ENCODE results near the gene PKP2.

The PKP2 gene

DNA sequence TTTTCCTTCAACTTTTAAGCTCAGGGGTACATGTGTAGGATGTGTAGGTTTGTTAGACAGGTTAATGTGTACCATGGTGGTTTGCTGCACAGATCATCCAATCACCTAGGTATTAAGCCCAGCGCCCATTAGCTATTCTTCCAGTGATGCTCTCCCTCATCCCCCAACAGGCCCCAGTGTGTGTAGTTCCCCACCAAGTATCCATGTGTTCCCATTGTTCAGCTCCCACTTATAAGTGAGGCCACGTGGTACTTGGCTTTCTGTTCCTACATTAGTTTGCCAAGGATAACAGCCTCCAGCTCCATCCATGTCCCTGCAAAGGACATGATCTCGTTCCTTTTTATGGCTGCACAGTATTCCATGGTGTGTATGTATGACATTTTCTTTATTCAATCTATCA, 92.3 kb downstream of the PKP2 start:
- Histone ChIP-seq H3K36me3 (no peaks in the 10 kb centered on the region), H3K27me3 (no peaks in the 10 kb centered on the region), H3K27ac (no peak overlapping the region), H3K9me3 (no peaks in the 10 kb centered on the region), H3K4me3 (no peak overlapping the region), H3K4me1 (no peaks in the 10 kb centered on the region)
- intact Hi-C loops (cut with DNase I; ENCODE audit: low total_unique reads): no loop called here
- no peak for DNase-seq
- TF ChIP-seq, protein P1, sequence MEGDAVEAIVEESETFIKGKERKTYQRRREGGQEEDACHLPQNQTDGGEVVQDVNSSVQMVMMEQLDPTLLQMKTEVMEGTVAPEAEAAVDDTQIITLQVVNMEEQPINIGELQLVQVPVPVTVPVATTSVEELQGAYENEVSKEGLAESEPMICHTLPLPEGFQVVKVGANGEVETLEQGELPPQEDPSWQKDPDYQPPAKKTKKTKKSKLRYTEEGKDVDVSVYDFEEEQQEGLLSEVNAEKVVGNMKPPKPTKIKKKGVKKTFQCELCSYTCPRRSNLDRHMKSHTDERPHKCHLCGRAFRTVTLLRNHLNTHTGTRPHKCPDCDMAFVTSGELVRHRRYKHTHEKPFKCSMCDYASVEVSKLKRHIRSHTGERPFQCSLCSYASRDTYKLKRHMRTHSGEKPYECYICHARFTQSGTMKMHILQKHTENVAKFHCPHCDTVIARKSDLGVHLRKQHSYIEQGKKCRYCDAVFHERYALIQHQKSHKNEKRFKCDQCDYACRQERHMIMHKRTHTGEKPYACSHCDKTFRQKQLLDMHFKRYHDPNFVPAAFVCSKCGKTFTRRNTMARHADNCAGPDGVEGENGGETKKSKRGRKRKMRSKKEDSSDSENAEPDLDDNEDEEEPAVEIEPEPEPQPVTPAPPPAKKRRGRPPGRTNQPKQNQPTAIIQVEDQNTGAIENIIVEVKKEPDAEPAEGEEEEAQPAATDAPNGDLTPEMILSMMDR (IDR thresholded peaks at IDR 0.05): no peak

- Histone ChIP-seq H3K4me1 (no peaks in the 10 kb centered on the region), H3K27me3 (no peaks in the 10 kb centered on the region), H3K4me3 (no peak overlapping the region), H3K9me3 (no peaks in the 10 kb centered on the region), H3K27ac (no peak overlapping the region), H3K36me3 (no peaks in the 10 kb centered on the region)
- TF ChIP-seq, protein P1 (IDR thresholded peaks at IDR 0.05): no peak
- DNase-seq: no peak
- intact Hi-C loops (cut with DNase I; ENCODE audit: low total_unique reads): no loop called here
Measured at GRCh38 chr12:32801269-32801980, 95.2 kb downstream of the PKP2 start.

GRCh38 chr12:32794281-32794680, 102.3 kb downstream of the PKP2 start:
- DNase-seq: no peak
- H3K27ac ChIP-seq: no peak overlapping the region
- no peak overlapping the region for H3K4me3 ChIP-seq
- no peaks in the 10 kb centered on the region for H3K4me1 ChIP-seq
- H3K27me3 ChIP-seq: no peaks in the 10 kb centered on the region
- intact Hi-C loops (cut with DNase I; ENCODE audit: low total_unique reads): no loop called here
- H3K9me3 ChIP-seq: no peaks in the 10 kb centered on the region
- TF ChIP-seq, protein P1 (IDR thresholded peaks at IDR 0.05): no peak
- H3K36me3 ChIP-seq: no peaks in the 10 kb centered on the region

DNA sequence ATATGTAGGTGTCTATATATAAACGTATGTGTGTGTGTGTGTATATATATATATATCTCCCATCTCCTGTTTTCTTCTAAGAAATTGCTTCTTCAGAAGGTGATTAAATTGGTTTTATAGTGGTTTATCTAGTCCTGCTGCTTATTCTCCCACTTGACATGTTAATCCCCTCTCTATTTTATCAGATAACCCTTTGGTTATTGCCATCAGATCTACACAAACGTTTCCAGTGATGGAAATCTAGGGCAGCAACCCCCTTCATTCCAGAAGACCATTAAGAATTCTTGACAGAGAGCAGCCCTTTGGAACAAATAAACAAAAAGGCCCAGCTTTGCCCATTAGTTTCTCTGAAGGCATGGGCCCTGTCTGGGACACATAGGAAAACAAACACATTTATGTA, 106.7 kb downstream of the PKP2 start:
- no peak overlapping the region for H3K27ac ChIP-seq
- no peak for DNase-seq
- H3K9me3 ChIP-seq: no peaks in the 10 kb centered on the region
- intact Hi-C loops (cut with DNase I; ENCODE audit: low total_unique reads): no loop called here
- no peaks in the 10 kb centered on the region for H3K4me1 ChIP-seq
- H3K36me3 ChIP-seq: no peaks in the 10 kb centered on the region
- TF ChIP-seq, protein P1 (IDR thresholded peaks at IDR 0.05): no peak
- H3K27me3 ChIP-seq: no peaks in the 10 kb centered on the region
- no peak overlapping the region for H3K4me3 ChIP-seq

DNA sequence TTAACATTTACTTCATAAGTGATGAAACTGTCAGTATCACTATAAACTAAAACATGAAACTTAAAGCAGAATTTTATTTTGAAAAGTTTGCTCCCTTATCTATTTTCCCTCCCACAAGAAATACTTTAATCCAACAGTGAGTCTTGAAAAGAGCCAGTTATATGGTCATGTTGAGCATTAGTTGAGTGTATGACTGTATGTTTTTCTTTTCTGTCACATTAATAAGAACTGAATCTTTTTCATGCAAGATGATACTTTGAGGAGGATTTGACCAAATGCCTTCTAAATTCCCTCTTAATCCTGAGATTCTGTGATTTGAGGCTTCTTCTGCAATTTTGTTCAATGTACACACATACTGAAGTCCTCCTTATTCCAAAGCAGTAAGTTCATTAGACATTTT, 107.1 kb downstream of the PKP2 start:
- Histone ChIP-seq H3K27me3 (no peaks in the 10 kb centered on the region), H3K27ac (no peak overlapping the region), H3K4me1 (no peaks in the 10 kb centered on the region), H3K4me3 (no peak overlapping the region), H3K9me3 (no peaks in the 10 kb centered on the region), H3K36me3 (no peaks in the 10 kb centered on the region)
- no peak for DNase-seq
- intact Hi-C loops (cut with DNase I; ENCODE audit: low total_unique reads): no loop called here
- TF ChIP-seq, protein P1 (IDR thresholded peaks at IDR 0.05): no peak

DNA sequence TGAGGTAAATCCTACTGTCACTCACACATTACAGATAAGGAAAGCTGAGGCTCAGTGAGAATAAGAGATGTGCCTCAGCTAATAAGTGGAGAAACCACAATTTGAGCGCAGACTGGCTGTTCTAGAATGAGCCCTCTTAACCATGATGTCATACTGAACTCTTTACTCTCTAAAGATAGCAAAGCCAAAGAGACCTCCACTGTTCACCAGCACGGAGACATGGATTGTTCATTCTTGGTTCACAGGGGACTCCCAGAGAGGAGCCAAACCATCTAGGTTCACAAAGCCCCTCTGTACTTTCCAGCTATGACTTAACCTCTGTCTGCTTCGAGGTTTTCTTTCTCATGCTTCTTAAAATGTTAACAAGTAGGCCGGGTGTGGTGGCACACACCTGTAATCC, 108.2 kb downstream of the PKP2 start:
- no peaks in the 10 kb centered on the region for H3K9me3 ChIP-seq
- no peaks in the 10 kb centered on the region for H3K36me3 ChIP-seq
- TF ChIP-seq, protein P1 (IDR thresholded peaks at IDR 0.05): no peak
- intact Hi-C loops (cut with DNase I; ENCODE audit: low total_unique reads): no loop called here
- H3K27ac ChIP-seq: no peak overlapping the region
- no peak overlapping the region for H3K4me3 ChIP-seq
- no peaks in the 10 kb centered on the region for H3K27me3 ChIP-seq
- no peak for DNase-seq
- H3K4me1 ChIP-seq: no peaks in the 10 kb centered on the region

All from tibial artery (tissue), 4 donors.